Neural cell (in vitro differentiated cells): Measurements from ENCODE around the gene ITGB4. TPM values are rescaled to one million over a fixed set of nuclear protein-coding genes. Genes with fewer than 3 reads are reported as not detected.
A peak's percentile ranks its signal among the peaks of the same experiment; 100 is the strongest.

Source experiments
- H2AFZ ChIP-seq: fragments of 200-600, 300-800 bp; sonication (generic), shearing (Covaris generic); 2 replicates; pipeline ENCODE4 v1.6.0; 2014; ENCODE audit warnings: low read depth, mild to moderate bottlenecking, antibody characterized with exemption, low read length, moderate library complexity
- H3F3A ChIP-seq: fragments of 200-600 bp; shearing (Covaris generic); 2 replicates; pipeline ENCODE4 v1.6.1; 2016; ENCODE audit warnings: mild to moderate bottlenecking, moderate library complexity, mixed read lengths, antibody characterized with exemption, low read length; ENCODE audit not compliant: insufficient read depth, poor library complexity, severe bottlenecking
- H3K27ac ChIP-seq: fragments of 200-600, 300-800 bp; sonication (generic), shearing (Covaris generic); 2 replicates; pipeline ENCODE4 v1.5.1; 2014; ENCODE audit warnings: mild to moderate bottlenecking, low read length, moderate library complexity
- H3K27me3 ChIP-seq: fragments of 300-800, 200-600 bp; sonication (generic), shearing (Covaris generic); 2 replicates; pipeline ENCODE4 v1.6.0; 2014; ENCODE audit warnings: mild to moderate bottlenecking, low read depth, low read length, moderate library complexity; ENCODE audit not compliant: insufficient read depth
- H3K36me3 ChIP-seq: fragments of 300-800, 200-600 bp; sonication (generic), shearing (Covaris generic); 2 replicates; pipeline ENCODE4 v1.5.1; 2014; ENCODE audit warnings: mild to moderate bottlenecking, antibody characterized with exemption, low read length, moderate library complexity; ENCODE audit not compliant: insufficient read depth
- H3K4me2 ChIP-seq: fragments of 300-800, 200-600 bp; sonication (generic), shearing (Covaris generic); 2 replicates; pipeline ENCODE4 v1.6.0; 2014; ENCODE audit warnings: mild to moderate bottlenecking, low read length
- H3K4me3 ChIP-seq: fragments of 300-800, 200-600 bp; sonication (generic), shearing (Covaris generic); 2 replicates; pipeline ENCODE4 v1.5.1; 2014; ENCODE audit warnings: mild to moderate bottlenecking, low read length, moderate library complexity
- H3K79me2 ChIP-seq: fragments of 200-600 bp; shearing (Covaris generic); replicated peaks from 2 replicates; pipeline ENCODE4 v1.6.0; 2014; ENCODE audit warnings: mild to moderate bottlenecking, low read length, moderate library complexity; ENCODE audit not compliant: insufficient read depth
- H3K9ac ChIP-seq: fragments of 300-800, 200-600 bp; sonication (generic), shearing (Covaris generic); 2 replicates; pipeline ENCODE4 v1.6.1; 2016; ENCODE audit warnings: mild to moderate bottlenecking, low read length, mixed read lengths
- H3K9me2 ChIP-seq: fragments of 200-600 bp; shearing (Covaris generic); 2 replicates; pipeline ENCODE4 v1.6.1; 2016; ENCODE audit warnings: mild to moderate bottlenecking, low read length, mixed read lengths; ENCODE audit not compliant: insufficient read depth
- H3K9me3 ChIP-seq: fragments of 200-600, 300-800 bp; sonication (generic), shearing (Covaris generic); 2 replicates; pipeline ENCODE4 v1.6.1; 2016; ENCODE audit warnings: mild to moderate bottlenecking, mixed run types, low read length, moderate library complexity, mixed read lengths
- H4K20me1 ChIP-seq: fragments of 200-600 bp; shearing (Covaris generic); 2 replicates; pipeline ENCODE4 v1.6.1; 2016; ENCODE audit warnings: mild to moderate bottlenecking, mixed run types; ENCODE audit not compliant: insufficient read depth
- EP300 ChIP-seq: fragments of 450-650 bp; conservative IDR thresholded peaks from 2 replicates; pipeline ENCODE4 v1.6.1; 2014; ENCODE audit warnings: antibody characterized with exemption, mild to moderate bottlenecking, moderate library complexity; ENCODE audit not compliant: poor library complexity, severe bottlenecking
- EZH2 ChIP-seq: fragments of 200-600, 300-800 bp; shearing (Covaris generic), sonication (generic); IDR thresholded peaks from 2 replicates; pipeline ENCODE4 v1.6.1; 2014; ENCODE audit warnings: antibody characterized with exemption, low read length, borderline replicate concordance, mild to moderate bottlenecking; ENCODE audit not compliant: insufficient read depth, poor library complexity, severe bottlenecking
- MXI1 ChIP-seq: fragments of 450-650 bp; conservative IDR thresholded peaks from 2 replicates; pipeline ENCODE4 v1.6.1; 2014; ENCODE audit warnings: antibody characterized with exemption, mild to moderate bottlenecking; ENCODE audit not compliant: poor library complexity, severe bottlenecking
- POLR2AphosphoS5 ChIP-seq: IDR thresholded peaks from 2 replicates; pipeline ENCODE4 v1.6.1; 2012
- RAD21 ChIP-seq: fragments of 450-650 bp; conservative IDR thresholded peaks from 2 replicates; pipeline ENCODE4 v1.6.1; 2014; ENCODE audit warnings: antibody characterized with exemption, mild to moderate bottlenecking, moderate library complexity
- SMC3 ChIP-seq: fragments of 450-650 bp; conservative IDR thresholded peaks from 2 replicates; pipeline ENCODE4 v1.6.1; 2014; ENCODE audit warnings: antibody characterized with exemption, mild to moderate bottlenecking, moderate library complexity; ENCODE audit not compliant: poor library complexity
- TAF1 ChIP-seq: IDR thresholded peaks from 2 replicates; pipeline ENCODE4 v1.6.1; 2012; ENCODE audit warnings: low read depth
- polyA plus RNA-seq: library from polyadenylated mRNA; depleted of rRNA; stranded (reverse); fragments of >200 nt; gene quantifications from 2 replicates; pipeline ENCODE4 v1.2.3, GENCODE V29; 2014
- TF ChIP-seq, protein P1 (sequence below): IDR thresholded peaks from 2 replicates; pipeline ENCODE4 v1.6.1; 2012; ENCODE audit warnings: borderline replicate concordance
- TF ChIP-seq, protein P2 (sequence below): fragments of 450-650 bp; IDR thresholded peaks from 2 replicates; pipeline ENCODE4 v1.5.1; 2014; ENCODE audit warnings: antibody characterized with exemption, mild to moderate bottlenecking, moderate library complexity; ENCODE audit not compliant: poor library complexity, severe bottlenecking

ITGB4 gene
- polyA plus RNA-seq, 1 donor from 2014 or later: not detected

DNA sequence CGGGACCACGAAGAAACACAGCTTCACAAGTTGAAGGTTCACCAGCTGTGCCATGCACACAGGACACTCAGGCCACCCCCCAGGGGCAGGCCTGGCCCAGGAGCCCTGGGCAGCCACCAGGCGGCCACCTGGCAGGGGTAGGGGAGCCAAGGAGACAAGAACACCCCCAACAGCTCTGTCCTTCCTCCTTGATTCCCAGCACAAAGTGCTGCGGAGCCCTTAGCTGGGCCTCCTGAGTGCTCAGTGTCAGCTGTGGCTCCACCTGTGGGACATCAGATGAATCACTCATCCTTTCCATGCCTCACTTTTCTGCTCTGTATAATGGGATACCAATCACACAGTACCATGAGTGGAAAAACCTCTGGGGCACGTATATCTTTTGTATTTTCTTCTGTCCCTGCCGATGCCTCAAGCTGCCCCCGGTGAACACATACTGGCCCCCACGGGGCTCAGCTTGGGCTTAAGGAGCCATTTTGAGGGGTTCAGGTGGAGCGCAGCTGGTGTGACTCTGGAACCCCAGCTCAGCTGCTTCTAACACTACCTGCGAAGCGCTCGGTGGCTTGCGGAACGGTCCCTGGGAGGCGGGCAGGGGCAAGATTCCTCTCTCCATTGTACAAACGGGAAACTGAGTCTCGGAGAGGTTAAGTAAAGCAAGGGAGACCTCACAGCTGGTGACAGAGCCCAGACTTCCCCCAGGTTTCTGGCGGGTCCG is 31.7 kb downstream of the ITGB4 start:
- Histone ChIP-seq H3K4me2 (no peak overlapping the region), H3K4me3 (no peak overlapping the region), H3K9me2 (no peaks in the 10 kb centered on the region), H3K9me3 (no peaks in the 10 kb centered on the region), H3F3A (no peaks in the 10 kb centered on the region), H4K20me1 (no peaks in the 10 kb centered on the region), H3K27me3 (no peaks in the 10 kb centered on the region), H3K36me3 (no peaks in the 10 kb centered on the region), H3K27ac (no peak overlapping the region), H3K9ac (no peak overlapping the region), H3K79me2 (no peaks in the 10 kb centered on the region), H2AFZ (no peak overlapping the region)
- no peak for TF ChIP-seq EP300
- no peak for TF ChIP-seq SMC3
- no peak for TF ChIP-seq EZH2
- TF ChIP-seq, protein P1, sequence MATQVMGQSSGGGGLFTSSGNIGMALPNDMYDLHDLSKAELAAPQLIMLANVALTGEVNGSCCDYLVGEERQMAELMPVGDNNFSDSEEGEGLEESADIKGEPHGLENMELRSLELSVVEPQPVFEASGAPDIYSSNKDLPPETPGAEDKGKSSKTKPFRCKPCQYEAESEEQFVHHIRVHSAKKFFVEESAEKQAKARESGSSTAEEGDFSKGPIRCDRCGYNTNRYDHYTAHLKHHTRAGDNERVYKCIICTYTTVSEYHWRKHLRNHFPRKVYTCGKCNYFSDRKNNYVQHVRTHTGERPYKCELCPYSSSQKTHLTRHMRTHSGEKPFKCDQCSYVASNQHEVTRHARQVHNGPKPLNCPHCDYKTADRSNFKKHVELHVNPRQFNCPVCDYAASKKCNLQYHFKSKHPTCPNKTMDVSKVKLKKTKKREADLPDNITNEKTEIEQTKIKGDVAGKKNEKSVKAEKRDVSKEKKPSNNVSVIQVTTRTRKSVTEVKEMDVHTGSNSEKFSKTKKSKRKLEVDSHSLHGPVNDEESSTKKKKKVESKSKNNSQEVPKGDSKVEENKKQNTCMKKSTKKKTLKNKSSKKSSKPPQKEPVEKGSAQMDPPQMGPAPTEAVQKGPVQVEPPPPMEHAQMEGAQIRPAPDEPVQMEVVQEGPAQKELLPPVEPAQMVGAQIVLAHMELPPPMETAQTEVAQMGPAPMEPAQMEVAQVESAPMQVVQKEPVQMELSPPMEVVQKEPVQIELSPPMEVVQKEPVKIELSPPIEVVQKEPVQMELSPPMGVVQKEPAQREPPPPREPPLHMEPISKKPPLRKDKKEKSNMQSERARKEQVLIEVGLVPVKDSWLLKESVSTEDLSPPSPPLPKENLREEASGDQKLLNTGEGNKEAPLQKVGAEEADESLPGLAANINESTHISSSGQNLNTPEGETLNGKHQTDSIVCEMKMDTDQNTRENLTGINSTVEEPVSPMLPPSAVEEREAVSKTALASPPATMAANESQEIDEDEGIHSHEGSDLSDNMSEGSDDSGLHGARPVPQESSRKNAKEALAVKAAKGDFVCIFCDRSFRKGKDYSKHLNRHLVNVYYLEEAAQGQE: no peak
- no peak for TF ChIP-seq MXI1
- TF ChIP-seq, protein P2, sequence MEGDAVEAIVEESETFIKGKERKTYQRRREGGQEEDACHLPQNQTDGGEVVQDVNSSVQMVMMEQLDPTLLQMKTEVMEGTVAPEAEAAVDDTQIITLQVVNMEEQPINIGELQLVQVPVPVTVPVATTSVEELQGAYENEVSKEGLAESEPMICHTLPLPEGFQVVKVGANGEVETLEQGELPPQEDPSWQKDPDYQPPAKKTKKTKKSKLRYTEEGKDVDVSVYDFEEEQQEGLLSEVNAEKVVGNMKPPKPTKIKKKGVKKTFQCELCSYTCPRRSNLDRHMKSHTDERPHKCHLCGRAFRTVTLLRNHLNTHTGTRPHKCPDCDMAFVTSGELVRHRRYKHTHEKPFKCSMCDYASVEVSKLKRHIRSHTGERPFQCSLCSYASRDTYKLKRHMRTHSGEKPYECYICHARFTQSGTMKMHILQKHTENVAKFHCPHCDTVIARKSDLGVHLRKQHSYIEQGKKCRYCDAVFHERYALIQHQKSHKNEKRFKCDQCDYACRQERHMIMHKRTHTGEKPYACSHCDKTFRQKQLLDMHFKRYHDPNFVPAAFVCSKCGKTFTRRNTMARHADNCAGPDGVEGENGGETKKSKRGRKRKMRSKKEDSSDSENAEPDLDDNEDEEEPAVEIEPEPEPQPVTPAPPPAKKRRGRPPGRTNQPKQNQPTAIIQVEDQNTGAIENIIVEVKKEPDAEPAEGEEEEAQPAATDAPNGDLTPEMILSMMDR: no peak
- TF ChIP-seq TAF1: no peak
- no peak for TF ChIP-seq POLR2AphosphoS5
- TF ChIP-seq RAD21: no peak

DNA sequence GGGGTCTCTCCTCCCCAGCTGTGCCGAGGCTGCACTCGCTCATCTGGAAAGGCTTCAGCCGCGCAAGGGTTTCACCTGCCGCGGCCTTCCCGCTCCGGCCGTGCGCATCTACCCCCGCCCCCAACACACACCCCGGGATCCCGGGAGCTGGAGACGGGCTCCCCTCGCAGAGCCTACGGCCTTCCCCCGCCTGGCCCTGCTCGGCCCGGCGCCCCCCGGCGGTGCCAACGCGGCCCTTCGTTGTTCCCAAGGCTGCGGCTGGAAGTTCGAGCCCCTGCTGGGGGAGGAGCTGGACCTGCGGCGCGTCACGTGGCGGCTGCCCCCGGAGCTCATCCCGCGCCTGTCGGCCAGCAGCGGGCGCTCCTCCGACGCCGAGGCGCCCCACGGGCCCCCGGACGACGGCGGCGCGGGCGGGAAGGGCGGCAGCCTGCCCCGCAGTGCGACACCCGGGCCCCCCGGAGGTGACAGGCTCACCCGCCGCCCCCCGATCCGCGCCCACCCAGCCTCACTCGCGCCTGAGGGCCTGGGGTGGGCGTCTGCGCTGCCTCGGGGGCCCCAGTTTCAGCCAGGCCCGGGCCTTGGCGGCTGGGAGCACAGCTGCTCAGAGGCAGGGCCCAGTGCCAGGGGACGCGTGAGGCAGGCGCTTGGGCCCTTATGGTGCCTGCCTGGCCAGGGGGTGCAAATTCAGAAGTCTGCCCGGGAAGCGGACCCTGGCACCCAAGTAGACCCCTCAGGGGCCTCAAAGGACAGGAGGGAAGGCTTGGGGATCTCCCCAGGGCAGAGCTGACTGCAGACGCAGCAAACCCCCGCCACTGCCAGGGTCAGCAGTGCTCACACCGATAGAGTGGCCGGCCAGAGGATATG is 32.5 kb downstream of the ITGB4 start:
- H3K79me2 ChIP-seq: no peaks in the 10 kb centered on the region
- H3K4me2 ChIP-seq: no peak overlapping the region
- H3K9me3 ChIP-seq: no peaks in the 10 kb centered on the region
- H3K27me3 ChIP-seq: no peaks in the 10 kb centered on the region
- no peaks in the 10 kb centered on the region for H3K9me2 ChIP-seq
- H3K9ac ChIP-seq: no peak overlapping the region
- TF ChIP-seq, protein P2: peak; percentile 35
- TF ChIP-seq TAF1 (no peak), POLR2AphosphoS5 (no peak)
- no peaks in the 10 kb centered on the region for H3F3A ChIP-seq
- H4K20me1 ChIP-seq: no peaks in the 10 kb centered on the region
- H3K4me3 ChIP-seq: no peak overlapping the region
- no peak overlapping the region for H2AFZ ChIP-seq
- H3K27ac ChIP-seq: no peak overlapping the region
- no peaks in the 10 kb centered on the region for H3K36me3 ChIP-seq
